ENCODE results near the gene POU2AF1. TPM values are rescaled to one million over a fixed set of nuclear protein-coding genes. Genes with fewer than 3 reads are reported as not detected.

Gene POU2AF1
- total RNA-seq, 1 donor from 2014 or later = not detected

DNA sequence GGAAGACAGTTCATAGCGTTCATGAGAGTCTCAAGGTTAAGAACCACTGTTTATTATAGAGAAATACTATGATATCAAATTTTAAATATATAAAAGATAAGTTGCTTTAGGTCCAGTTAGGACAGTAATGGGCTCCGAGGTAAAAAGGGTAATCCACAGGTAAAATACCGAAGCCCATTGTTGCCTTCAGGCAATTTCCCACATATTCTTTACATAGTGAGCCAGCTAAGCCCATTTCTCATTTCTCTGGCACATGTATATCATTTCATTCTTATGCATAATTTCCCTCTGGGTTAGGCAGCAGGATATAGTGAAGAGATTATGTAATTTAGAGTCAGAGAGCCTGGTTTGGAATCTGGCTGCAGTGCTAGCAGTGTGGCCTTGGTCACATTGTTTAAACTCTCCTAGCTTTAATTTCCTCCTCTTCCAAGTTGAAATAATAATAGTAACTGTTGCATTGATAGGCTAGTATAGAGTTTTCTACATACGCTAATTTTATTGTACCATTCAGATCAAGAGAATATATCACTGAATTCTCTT lies 7.6 kb upstream of the POU2AF1 start:
- Mint-ChIP-seq H3K36me3 (no peaks in the 10 kb centered on the region), H3K9me3 (peaks cover 3% of the 10 kb centered on the region), H3K4me3 (no peak overlapping the region), H3K27me3 (ENCODE audit: low read depth) (peaks cover 17% of the 10 kb centered on the region), H3K27ac (no peak overlapping the region), H3K4me1 (no peaks in the 10 kb centered on the region)
- TF ChIP-seq, protein P1, sequence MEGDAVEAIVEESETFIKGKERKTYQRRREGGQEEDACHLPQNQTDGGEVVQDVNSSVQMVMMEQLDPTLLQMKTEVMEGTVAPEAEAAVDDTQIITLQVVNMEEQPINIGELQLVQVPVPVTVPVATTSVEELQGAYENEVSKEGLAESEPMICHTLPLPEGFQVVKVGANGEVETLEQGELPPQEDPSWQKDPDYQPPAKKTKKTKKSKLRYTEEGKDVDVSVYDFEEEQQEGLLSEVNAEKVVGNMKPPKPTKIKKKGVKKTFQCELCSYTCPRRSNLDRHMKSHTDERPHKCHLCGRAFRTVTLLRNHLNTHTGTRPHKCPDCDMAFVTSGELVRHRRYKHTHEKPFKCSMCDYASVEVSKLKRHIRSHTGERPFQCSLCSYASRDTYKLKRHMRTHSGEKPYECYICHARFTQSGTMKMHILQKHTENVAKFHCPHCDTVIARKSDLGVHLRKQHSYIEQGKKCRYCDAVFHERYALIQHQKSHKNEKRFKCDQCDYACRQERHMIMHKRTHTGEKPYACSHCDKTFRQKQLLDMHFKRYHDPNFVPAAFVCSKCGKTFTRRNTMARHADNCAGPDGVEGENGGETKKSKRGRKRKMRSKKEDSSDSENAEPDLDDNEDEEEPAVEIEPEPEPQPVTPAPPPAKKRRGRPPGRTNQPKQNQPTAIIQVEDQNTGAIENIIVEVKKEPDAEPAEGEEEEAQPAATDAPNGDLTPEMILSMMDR (IDR thresholded peaks at IDR 0.05; ENCODE audit: unreplicated experiment) = no peak
- DNase-seq (ENCODE audit: low spot score in 2 of 2, unreplicated experiment in 2 of 2) = no peak

DNA sequence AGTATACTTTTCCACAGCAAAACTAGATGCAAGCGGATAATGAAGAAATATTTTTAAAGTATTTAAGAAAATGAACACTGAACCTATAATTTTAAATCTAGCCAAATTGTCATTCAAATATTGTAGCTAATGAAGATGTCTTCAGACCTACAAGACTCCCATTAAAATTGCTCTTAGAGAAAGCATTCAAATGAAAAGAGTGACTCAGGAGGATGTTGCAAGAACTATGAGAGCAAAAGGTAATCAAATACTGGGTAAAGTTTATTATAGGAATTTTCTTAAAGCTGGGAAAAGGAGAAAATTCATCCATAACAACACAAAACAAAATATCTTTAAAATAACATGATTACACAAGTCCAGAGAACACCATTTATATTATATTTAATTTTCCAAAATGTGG lies 5.4 kb upstream of the POU2AF1 start:
- Mint-ChIP-seq H3K36me3 (no peaks in the 10 kb centered on the region), H3K9me3 (peaks cover 3% of the 10 kb centered on the region), H3K27ac (no peak overlapping the region), H3K4me3 (no peak overlapping the region), H3K4me1 (no peaks in the 10 kb centered on the region), H3K27me3 (ENCODE audit: low read depth) (peaks cover 4% of the 10 kb centered on the region)
- TF ChIP-seq, protein P1 (IDR thresholded peaks at IDR 0.05; ENCODE audit: unreplicated experiment) = no peak
- no peak for DNase-seq (ENCODE audit: low spot score in 2 of 2, unreplicated experiment in 2 of 2)

DNA sequence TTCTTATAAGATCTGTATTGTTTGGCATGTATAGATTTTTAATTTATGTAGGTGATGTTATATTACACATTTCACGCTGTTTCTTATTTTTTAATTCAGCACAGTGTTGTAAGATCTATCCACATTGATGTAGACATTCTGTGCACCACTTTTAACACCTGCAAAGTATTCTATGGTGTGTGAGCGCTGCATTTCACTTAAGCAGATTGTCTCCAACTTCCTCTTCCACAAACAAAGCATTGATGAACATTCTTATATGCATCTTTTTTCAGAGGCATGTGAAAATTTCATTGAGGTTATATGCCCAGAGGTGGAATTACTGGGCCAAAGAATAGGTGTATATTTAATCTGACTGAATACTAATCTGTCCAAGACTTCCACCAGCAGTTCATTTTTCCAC lies 3.4 kb upstream of the POU2AF1 start:
- Mint-ChIP-seq H3K36me3 (no peaks in the 10 kb centered on the region), H3K4me3 (no peak overlapping the region), H3K27me3 (ENCODE audit: low read depth) (no peaks in the 10 kb centered on the region), H3K9me3 (peaks cover 3% of the 10 kb centered on the region), H3K4me1 (no peaks in the 10 kb centered on the region), H3K27ac (no peak overlapping the region)
- TF ChIP-seq, protein P1 (IDR thresholded peaks at IDR 0.05; ENCODE audit: unreplicated experiment) = no peak
- DNase-seq (ENCODE audit: low spot score in 2 of 2, unreplicated experiment in 2 of 2) = no peak

DNA sequence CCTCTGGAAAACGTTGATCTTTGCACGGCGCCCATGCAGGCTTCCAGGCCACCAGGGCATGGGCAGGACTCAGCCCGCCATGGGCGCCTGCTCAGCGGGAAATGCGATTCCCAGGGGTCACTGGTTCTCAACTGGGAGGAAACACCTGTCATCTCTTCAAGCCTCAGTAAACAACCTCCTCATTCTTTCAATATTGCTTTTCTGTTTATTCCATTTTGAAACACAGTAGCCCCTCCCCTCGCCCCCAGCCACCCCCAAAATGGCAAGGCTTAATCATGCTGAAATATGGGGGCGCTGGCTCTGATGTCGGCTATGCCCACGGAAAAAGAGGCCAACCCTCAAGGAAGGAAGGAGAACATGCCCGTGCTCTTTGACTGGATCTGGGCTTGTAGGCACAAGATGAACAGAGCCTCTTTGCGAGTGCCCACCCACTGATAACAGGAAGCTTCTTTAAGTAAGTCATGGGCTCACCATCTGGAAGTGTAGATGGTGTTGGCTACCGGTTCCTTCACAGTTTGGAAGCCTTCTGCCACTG lies 594 bp upstream of the POU2AF1 start:
- TF ChIP-seq, protein P1 (IDR thresholded peaks at IDR 0.05; ENCODE audit: unreplicated experiment) = no peak
- no peaks in the 10 kb centered on the region for H3K4me1 Mint-ChIP-seq
- no peak for DNase-seq (ENCODE audit: low spot score in 2 of 2, unreplicated experiment in 2 of 2)
- no peak overlapping the region for H3K27ac Mint-ChIP-seq
- H3K9me3 Mint-ChIP-seq = no peaks in the 10 kb centered on the region
- H3K4me3 Mint-ChIP-seq = no peak overlapping the region
- H3K36me3 Mint-ChIP-seq = no peaks in the 10 kb centered on the region
- H3K27me3 Mint-ChIP-seq (ENCODE audit: low read depth) = no peaks in the 10 kb centered on the region

DNA sequence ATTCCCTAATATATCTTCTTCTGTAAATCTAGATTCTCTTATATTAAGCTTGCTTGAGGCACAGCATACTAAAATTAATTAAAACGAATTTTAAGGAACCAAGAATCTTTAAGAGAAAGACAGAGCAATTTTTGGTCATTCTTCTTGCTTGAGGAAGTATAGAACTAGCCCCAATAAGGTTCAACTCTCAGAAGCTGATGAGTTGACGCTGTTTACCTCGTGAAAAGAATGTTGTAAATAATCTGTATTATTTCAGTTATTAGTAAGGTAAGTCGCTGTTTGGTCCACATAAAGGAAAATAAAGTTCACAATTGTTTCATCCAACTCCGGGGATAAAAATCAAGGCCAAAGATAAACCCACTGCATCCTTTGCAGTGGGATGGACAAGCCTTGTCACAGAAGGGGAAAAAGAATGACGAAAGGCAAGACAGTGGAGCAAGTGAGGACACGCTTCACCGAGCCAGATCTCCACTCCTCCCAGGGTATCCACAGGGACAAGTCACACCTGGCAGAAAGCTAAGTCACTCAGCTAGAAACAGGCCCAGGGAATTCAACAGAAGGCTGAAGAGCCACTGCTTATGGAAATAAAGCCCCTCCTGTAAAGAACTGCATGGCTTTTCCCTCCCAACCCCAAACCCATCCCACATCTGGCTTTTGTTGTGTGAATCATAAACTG lies 752 bp downstream of the POU2AF1 start:
- H3K27me3 Mint-ChIP-seq (ENCODE audit: low read depth) = peaks cover 3% of the 10 kb centered on the region
- no peaks in the 10 kb centered on the region for H3K36me3 Mint-ChIP-seq

More for the DNA sequence above, 752 bp downstream of the POU2AF1 start:
- Mint-ChIP-seq H3K9me3 (no peaks in the 10 kb centered on the region), H3K27ac (no peak overlapping the region), H3K4me1 (no peaks in the 10 kb centered on the region), H3K4me3 (no peak overlapping the region)
- TF ChIP-seq, protein P1 (IDR thresholded peaks at IDR 0.05; ENCODE audit: unreplicated experiment) = no peak
- no peak for DNase-seq (ENCODE audit: low spot score in 2 of 2, unreplicated experiment in 2 of 2)
